NCI-H1436 (cell line): ENCODE data around the gene AKT1S1.
A peak's percentile ranks its signal among the peaks of the same experiment; 100 is the strongest.
"Not testable (repeated sequence)": the region's sequence is repeated elsewhere in the genome, so short reads cannot be mapped to it uniquely, and the experiment has no call there.

ENCODE experiments used
- DNase-seq: peaks from one replicate; lab custom pipeline; 2025; lab: John Stamatoyannopoulos, UW

The AKT1S1 gene

GRCh38 chr19:49877020-49877878, at the start of gene AKT1S1, which contains the start of gene TBC1D17:
AKT1S1 (minus strand) TSS chr19:49877355; CDS start chr19:49873295, 4,060 bp downstream.
TBC1D17 (plus strand) TSS chr19:49877702; CDS start chr19:49877724, 22 bp downstream.
- peak; percentile 100 for DNase-seq

GRCh38 chr19:49926515-49926914, 49.4 kb upstream of the AKT1S1 start:
- no peak for DNase-seq

- no peak for DNase-seq
These were observed 48.3 kb upstream of the AKT1S1 start for GRCh38 chr19:49925486-49925885.

GRCh38 chr19:49924881-49925210, 47.7 kb upstream of the AKT1S1 start:
- not testable (repeated sequence) for DNase-seq

- peak; percentile 95 for DNase-seq
These were observed 47.1 kb upstream of the AKT1S1 start for GRCh38 chr19:49924004-49924880.

GRCh38 chr19:49923055-49924003, 46.2 kb upstream of the AKT1S1 start:
- no peak for DNase-seq

GRCh38 chr19:49921871-49922795, 45.0 kb upstream of the AKT1S1 start:
- DNase-seq = no peak

- peak; percentile 92 for DNase-seq
These were observed 43.6 kb upstream of the AKT1S1 start for GRCh38 chr19:49920624-49921363.

GRCh38 chr19:49918089-49918488, 40.9 kb upstream of the AKT1S1 start:
- no peak for DNase-seq

- DNase-seq = no peak
These were observed 39.9 kb upstream of the AKT1S1 start for GRCh38 chr19:49916839-49917733.

- no peak for DNase-seq
These were observed 38.1 kb upstream of the AKT1S1 start for GRCh38 chr19:49915271-49915670.

GRCh38 chr19:49913720-49914119, 36.6 kb upstream of the AKT1S1 start:
- no peak for DNase-seq

GRCh38 chr19:49912965-49913685, 36.0 kb upstream of the AKT1S1 start:
- DNase-seq = no peak

GRCh38 chr19:49911381-49912145, 34.4 kb upstream of the AKT1S1 start:
- no peak for DNase-seq

GRCh38 chr19:49910179-49910578, 33.0 kb upstream of the AKT1S1 start:
- no peak for DNase-seq

GRCh38 chr19:49908480-49909420, 31.6 kb upstream of the AKT1S1 start:
- no peak for DNase-seq
